ENCODE measurements around the gene IL17REL. TPM values are rescaled to one million over a fixed set of nuclear protein-coding genes. Genes with fewer than 3 reads are reported as not detected.
A peak's percentile ranks its signal among the peaks of the same experiment; 100 is the strongest.

IL17REL gene
- total RNA-seq, 1 donor from 2014 or later: 0.10 TPM

- H3K36me3 Mint-ChIP-seq: peaks cover 5% of the 10 kb centered on the region
- H3K27ac Mint-ChIP-seq: peak within 1 kb of the TSS; percentile 86
- peak within 1 kb of the TSS; percentile 89 for H3K4me3 Mint-ChIP-seq
- DNase-seq (ENCODE audit: extremely low spot score, unreplicated experiment): peak; percentile 94
- no peaks in the 10 kb centered on the region for H3K9me3 Mint-ChIP-seq
- no peaks in the 10 kb centered on the region for H3K27me3 Mint-ChIP-seq
- no peaks in the 10 kb centered on the region for H3K4me1 Mint-ChIP-seq (ENCODE audit: unreplicated experiment)
- TF ChIP-seq CTCF (conservative IDR thresholded peaks at IDR 0.05): no peak
Measured at GRCh38 chr22:49960159-49961004, 52.2 kb downstream of the IL17REL start, which contains the start of gene PIM3. TSS of gene PIM3 (plus strand) at chr22:49960772. CDS start at chr22:49960948, 176 bp downstream.

GRCh38 chr22:49959782-49960158 lies 52.8 kb downstream of the IL17REL start:
- Mint-ChIP-seq H3K27me3 (no peaks in the 10 kb centered on the region), H3K4me3 (peak overlapping the region; percentile 76), H3K27ac (peak overlapping the region; percentile 71), H3K9me3 (no peaks in the 10 kb centered on the region), H3K4me1 (ENCODE audit: unreplicated experiment) (no peaks in the 10 kb centered on the region), H3K36me3 (peaks cover 5% of the 10 kb centered on the region)
- TF ChIP-seq CTCF (conservative IDR thresholded peaks at IDR 0.05): peak; percentile 24
- DNase-seq (ENCODE audit: extremely low spot score, unreplicated experiment): no peak

GRCh38 chr22:49958931-49959781 lies 53.4 kb downstream of the IL17REL start:
- Mint-ChIP-seq H3K9me3 (no peaks in the 10 kb centered on the region), H3K4me3 (peak overlapping the region; percentile 76), H3K4me1 (ENCODE audit: unreplicated experiment) (no peaks in the 10 kb centered on the region), H3K27ac (peak overlapping the region; percentile 71), H3K36me3 (peaks cover 5% of the 10 kb centered on the region), H3K27me3 (no peaks in the 10 kb centered on the region)
- no peak for TF ChIP-seq CTCF (conservative IDR thresholded peaks at IDR 0.05)
- DNase-seq (ENCODE audit: extremely low spot score, unreplicated experiment): no peak

- Mint-ChIP-seq H3K9me3 (no peaks in the 10 kb centered on the region), H3K4me1 (ENCODE audit: unreplicated experiment) (no peaks in the 10 kb centered on the region), H3K27ac (peak overlapping the region; percentile 71), H3K27me3 (no peaks in the 10 kb centered on the region), H3K4me3 (peak overlapping the region; percentile 76), H3K36me3 (peaks cover under 1% of the 10 kb centered on the region)
- no peak for DNase-seq (ENCODE audit: extremely low spot score, unreplicated experiment)
- no peak for TF ChIP-seq CTCF (conservative IDR thresholded peaks at IDR 0.05)
Measured at GRCh38 chr22:49958366-49958921, 54.1 kb downstream of the IL17REL start.

GRCh38 chr22:49957826-49958365 lies 54.7 kb downstream of the IL17REL start:
- no peak for TF ChIP-seq CTCF (conservative IDR thresholded peaks at IDR 0.05)
- peak overlapping the region; percentile 42 for H3K4me3 Mint-ChIP-seq
- no peaks in the 10 kb centered on the region for H3K27me3 Mint-ChIP-seq
- H3K9me3 Mint-ChIP-seq: no peaks in the 10 kb centered on the region
- H3K4me1 Mint-ChIP-seq (ENCODE audit: unreplicated experiment): no peaks in the 10 kb centered on the region
- DNase-seq (ENCODE audit: extremely low spot score, unreplicated experiment): no peak
- H3K27ac Mint-ChIP-seq: peak overlapping the region; percentile 44
- H3K36me3 Mint-ChIP-seq: no peaks in the 10 kb centered on the region

Measured in type B pancreatic cell (in vitro differentiated cells).